ENCODE data around the gene GRN. TPM values are rescaled to one million over a fixed set of nuclear protein-coding genes. Genes with fewer than 3 reads are reported as not detected.

Gene GRN
- total RNA-seq, 1 donor from 2014 or later = 904 TPM

DNA sequence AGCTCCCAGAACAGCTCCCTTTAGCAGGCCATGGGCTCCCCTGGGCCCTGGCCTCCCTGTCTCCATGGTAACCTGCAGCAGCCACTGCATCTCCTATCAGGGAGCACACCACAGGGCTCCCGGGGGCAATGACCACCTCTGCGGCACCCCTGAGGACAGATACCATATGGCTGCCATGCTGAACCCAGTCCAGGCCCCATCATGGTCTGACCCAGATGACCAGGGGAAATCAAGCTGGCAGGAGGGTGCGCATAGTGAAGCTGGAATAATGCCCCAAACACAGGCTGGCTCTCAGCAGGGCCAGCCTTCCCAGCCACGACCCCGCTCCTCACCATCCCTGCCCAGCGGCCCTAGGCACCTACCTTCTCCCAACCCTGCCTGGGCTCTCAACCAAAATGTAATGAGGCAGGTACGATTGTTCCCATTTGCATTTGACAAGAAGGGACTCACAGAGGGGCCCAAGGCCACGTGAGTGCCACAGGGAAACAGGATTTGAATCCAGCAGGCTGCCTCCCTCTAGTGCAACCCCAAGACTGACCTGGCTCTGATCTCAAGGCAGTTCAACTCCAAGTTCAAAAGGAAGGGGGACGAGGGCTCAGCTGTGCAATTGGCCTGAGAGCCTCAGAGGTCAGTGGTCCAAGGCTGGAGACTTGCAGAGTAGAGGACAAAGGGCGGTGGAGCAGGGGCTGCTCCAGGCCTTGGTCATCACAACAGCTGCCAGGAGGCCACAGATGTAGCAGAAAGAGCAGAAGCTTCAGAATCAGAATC lies 34.3 kb upstream of the GRN start:
- peaks cover 8% of the 10 kb centered on the region for H3K4me1 Mint-ChIP-seq (ENCODE audit: unreplicated experiment)
- H3K9me3 Mint-ChIP-seq (ENCODE audit: unreplicated experiment) = no peaks in the 10 kb centered on the region
- H3K36me3 Mint-ChIP-seq (ENCODE audit: low read depth, unreplicated experiment) = peaks cover 3% of the 10 kb centered on the region
- H3K27ac Mint-ChIP-seq (ENCODE audit: unreplicated experiment) = no peak overlapping the region
- H3K4me3 Mint-ChIP-seq (ENCODE audit: unreplicated experiment) = no peak overlapping the region
- TF ChIP-seq, protein P1, sequence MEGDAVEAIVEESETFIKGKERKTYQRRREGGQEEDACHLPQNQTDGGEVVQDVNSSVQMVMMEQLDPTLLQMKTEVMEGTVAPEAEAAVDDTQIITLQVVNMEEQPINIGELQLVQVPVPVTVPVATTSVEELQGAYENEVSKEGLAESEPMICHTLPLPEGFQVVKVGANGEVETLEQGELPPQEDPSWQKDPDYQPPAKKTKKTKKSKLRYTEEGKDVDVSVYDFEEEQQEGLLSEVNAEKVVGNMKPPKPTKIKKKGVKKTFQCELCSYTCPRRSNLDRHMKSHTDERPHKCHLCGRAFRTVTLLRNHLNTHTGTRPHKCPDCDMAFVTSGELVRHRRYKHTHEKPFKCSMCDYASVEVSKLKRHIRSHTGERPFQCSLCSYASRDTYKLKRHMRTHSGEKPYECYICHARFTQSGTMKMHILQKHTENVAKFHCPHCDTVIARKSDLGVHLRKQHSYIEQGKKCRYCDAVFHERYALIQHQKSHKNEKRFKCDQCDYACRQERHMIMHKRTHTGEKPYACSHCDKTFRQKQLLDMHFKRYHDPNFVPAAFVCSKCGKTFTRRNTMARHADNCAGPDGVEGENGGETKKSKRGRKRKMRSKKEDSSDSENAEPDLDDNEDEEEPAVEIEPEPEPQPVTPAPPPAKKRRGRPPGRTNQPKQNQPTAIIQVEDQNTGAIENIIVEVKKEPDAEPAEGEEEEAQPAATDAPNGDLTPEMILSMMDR (IDR thresholded peaks at IDR 0.05; ENCODE audit: unreplicated experiment) = no peak
- peaks cover 22% of the 10 kb centered on the region for H3K27me3 Mint-ChIP-seq (ENCODE audit: unreplicated experiment)
- DNase-seq (ENCODE audit: low spot score) = no peak

DNA sequence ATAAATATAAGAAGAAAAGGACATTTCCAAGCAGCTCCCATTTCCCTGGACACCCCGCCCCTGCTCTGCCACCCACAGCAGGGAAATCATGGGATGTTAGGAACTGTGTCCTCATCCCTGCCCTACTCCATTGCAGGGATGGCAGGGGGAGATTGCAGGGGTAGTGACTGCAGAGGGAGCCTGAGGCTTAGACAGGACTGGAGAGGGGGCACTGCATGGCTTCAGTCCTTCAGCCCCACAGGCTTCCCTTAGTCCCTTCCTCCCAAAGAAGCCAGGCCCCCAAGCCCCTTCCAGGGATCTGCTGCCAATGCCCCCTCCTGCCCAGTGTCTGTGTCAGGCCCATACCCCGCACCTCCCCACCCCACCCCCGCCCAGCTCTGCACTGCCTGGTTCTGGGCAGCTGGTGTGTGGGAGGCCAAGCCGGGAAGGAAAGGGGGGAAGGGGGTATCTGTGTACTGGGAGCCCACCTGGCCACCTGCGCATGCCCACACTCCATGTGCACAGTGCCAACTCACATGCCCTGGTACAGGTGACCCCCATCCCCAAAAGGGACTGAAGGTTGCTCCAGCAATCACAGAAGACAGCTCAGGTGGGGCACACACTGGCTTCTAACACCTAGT lies 33.4 kb upstream of the GRN start:
- H3K4me1 Mint-ChIP-seq (ENCODE audit: unreplicated experiment) = peaks cover 13% of the 10 kb centered on the region
- no peaks in the 10 kb centered on the region for H3K9me3 Mint-ChIP-seq (ENCODE audit: unreplicated experiment)
- DNase-seq (ENCODE audit: low spot score) = no peak
- TF ChIP-seq, protein P1 (IDR thresholded peaks at IDR 0.05; ENCODE audit: unreplicated experiment) = no peak
- H3K4me3 Mint-ChIP-seq (ENCODE audit: unreplicated experiment) = no peak overlapping the region
- peaks cover 3% of the 10 kb centered on the region for H3K36me3 Mint-ChIP-seq (ENCODE audit: low read depth, unreplicated experiment)
- H3K27ac Mint-ChIP-seq (ENCODE audit: unreplicated experiment) = no peak overlapping the region
- H3K27me3 Mint-ChIP-seq (ENCODE audit: unreplicated experiment) = peaks cover 26% of the 10 kb centered on the region

DNA sequence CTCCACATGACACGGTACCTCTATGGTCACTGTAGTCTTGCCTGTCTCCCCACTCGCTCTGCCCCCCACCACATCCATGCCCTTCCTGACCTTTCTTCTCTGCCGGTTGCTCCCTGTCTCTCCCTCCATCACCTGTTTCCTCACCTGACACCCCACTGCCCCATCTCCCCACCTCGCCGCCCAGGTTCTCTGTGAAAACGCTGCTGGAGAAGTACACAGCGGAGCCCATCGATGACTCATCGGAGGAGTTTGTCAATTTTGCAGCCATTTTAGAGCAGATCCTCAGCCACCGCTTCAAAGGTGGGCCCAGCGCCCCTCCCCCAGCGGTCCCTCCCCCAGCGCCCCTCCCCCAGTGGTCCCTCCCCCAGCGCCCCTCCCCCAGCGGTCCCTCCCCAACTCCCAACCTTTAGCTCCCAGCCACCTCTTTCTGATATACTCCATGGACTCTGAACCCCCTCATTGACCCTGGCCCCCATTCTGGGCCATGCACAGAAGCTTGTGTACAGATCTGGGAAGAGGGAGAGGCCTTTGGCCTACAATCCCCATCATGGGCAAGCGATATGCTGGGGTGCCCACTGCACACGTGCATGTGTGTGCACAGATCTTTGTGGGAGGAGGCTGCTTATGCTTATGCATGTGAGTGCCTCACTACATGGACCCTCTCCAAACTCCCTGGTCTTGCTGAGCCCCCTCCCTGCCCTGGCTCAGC lies 32.6 kb upstream of the GRN start:
- peaks cover 25% of the 10 kb centered on the region for H3K27me3 Mint-ChIP-seq (ENCODE audit: unreplicated experiment)
- peaks cover 7% of the 10 kb centered on the region for H3K36me3 Mint-ChIP-seq (ENCODE audit: low read depth, unreplicated experiment)
- no peak for DNase-seq (ENCODE audit: low spot score)
- H3K4me3 Mint-ChIP-seq (ENCODE audit: unreplicated experiment) = no peak overlapping the region
- TF ChIP-seq, protein P1 (IDR thresholded peaks at IDR 0.05; ENCODE audit: unreplicated experiment) = no peak
- no peaks in the 10 kb centered on the region for H3K9me3 Mint-ChIP-seq (ENCODE audit: unreplicated experiment)
- H3K27ac Mint-ChIP-seq (ENCODE audit: unreplicated experiment) = no peak overlapping the region
- peaks cover 9% of the 10 kb centered on the region for H3K4me1 Mint-ChIP-seq (ENCODE audit: unreplicated experiment)

DNA sequence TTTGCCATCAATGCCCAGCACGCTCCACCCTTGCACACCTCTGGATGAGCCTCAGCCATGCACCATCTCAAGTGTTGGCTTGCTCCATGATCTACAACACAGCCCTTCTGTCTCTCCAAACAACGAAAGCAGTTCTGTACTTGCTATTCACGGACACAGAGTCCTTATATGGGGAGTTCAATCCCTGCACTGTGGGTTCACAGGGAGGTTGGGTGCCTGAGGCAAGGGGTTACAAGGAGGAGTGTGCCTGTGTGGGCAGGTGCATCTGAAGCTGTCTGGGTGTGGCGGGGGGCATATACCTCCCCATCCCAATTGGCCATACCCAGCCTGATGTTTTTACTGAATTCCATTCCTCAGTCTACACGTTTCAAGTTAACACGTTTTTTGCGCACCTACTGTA lies 31.1 kb upstream of the GRN start:
- Mint-ChIP-seq H3K27me3 (ENCODE audit: unreplicated experiment) (peaks cover 25% of the 10 kb centered on the region), H3K36me3 (ENCODE audit: low read depth, unreplicated experiment) (peaks cover 7% of the 10 kb centered on the region), H3K9me3 (ENCODE audit: unreplicated experiment) (no peaks in the 10 kb centered on the region), H3K27ac (ENCODE audit: unreplicated experiment) (no peak overlapping the region), H3K4me3 (ENCODE audit: unreplicated experiment) (no peak overlapping the region), H3K4me1 (ENCODE audit: unreplicated experiment) (peaks cover 9% of the 10 kb centered on the region)
- DNase-seq (ENCODE audit: low spot score) = no peak
- TF ChIP-seq, protein P1 (IDR thresholded peaks at IDR 0.05; ENCODE audit: unreplicated experiment) = no peak

DNA sequence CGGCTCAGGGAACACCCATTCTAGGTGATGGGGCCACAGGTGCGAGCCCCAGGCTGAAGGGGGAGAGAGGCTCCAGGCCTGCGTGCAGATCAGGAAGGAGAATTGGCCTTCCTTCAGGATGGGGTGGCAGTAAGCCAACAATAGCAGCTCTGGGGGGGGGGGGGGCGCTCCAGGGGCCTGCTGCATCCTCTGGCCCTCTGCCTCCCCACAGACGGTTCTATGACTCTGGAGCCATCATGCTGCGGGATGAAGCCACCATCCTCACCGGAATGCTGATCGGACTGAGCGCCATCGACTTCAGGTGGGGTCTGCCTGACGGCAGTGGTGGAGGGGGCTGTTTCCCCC lies 30.6 kb upstream of the GRN start:
- Mint-ChIP-seq H3K4me3 (ENCODE audit: unreplicated experiment) (no peak overlapping the region), H3K27ac (ENCODE audit: unreplicated experiment) (no peak overlapping the region), H3K27me3 (ENCODE audit: unreplicated experiment) (peaks cover 25% of the 10 kb centered on the region), H3K4me1 (ENCODE audit: unreplicated experiment) (peaks cover 9% of the 10 kb centered on the region), H3K36me3 (ENCODE audit: low read depth, unreplicated experiment) (peaks cover 9% of the 10 kb centered on the region), H3K9me3 (ENCODE audit: unreplicated experiment) (no peaks in the 10 kb centered on the region)
- TF ChIP-seq, protein P1 (IDR thresholded peaks at IDR 0.05; ENCODE audit: unreplicated experiment) = no peak
- DNase-seq (ENCODE audit: low spot score) = no peak
